GM21515 (cell line): ENCODE data around the gene OR6S1.
"Not testable (repeated sequence)": the region's sequence is repeated elsewhere in the genome, so short reads cannot be mapped to it uniquely, and the experiment has no call there.

ENCODE experiments used
- ATAC-seq: cut with Tn5 transposase; IDR thresholded peaks from one replicate; pipeline ENCODE4 v1.9.1; 2021; ENCODE audit not compliant: unreplicated experiment

The OR6S1 gene

DNA sequence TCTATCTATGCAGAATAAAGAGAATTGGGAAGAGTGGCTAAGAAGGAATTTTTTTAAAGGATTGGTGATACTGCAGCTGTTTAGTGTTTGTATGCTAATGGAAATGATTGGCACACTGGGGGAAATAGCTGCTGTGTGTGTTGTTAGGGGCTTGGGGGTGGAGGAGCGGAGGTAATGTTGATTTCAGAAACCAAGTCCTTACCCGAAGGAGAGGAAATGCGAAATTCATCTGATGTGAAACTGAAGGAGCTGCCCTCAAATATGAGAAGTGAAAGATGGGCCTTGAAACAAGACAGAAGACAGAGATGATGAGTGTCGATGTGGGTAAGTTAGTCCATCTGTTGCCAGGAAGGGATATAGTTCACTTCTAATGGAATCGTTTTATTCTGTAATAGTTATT, 29.1 kb downstream of the OR6S1 start:
- ATAC-seq: peak; percentile 22

DNA sequence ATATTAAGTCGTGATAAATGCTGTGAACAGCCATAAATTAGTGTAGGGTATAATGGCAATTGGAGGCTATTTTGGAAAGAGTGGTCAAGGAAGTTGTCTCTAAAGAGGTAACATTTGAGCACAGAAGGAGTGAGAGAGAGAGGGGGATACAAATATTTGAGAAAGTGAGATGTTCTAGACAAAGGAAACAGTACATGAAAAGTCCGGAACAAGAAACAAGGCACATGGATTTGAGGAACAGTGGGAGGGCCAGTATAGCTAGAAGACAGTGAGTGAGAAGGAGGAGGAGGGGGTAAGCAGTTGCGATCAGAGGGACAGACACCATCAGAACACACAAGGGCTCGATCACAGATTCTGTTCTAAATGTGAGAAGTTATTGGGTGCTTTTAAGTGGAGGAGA, 30.2 kb downstream of the OR6S1 start:
- ATAC-seq: no peak

GRCh38 chr14:20610002-20610765, 31.3 kb downstream of the OR6S1 start:
- ATAC-seq: no peak

DNA sequence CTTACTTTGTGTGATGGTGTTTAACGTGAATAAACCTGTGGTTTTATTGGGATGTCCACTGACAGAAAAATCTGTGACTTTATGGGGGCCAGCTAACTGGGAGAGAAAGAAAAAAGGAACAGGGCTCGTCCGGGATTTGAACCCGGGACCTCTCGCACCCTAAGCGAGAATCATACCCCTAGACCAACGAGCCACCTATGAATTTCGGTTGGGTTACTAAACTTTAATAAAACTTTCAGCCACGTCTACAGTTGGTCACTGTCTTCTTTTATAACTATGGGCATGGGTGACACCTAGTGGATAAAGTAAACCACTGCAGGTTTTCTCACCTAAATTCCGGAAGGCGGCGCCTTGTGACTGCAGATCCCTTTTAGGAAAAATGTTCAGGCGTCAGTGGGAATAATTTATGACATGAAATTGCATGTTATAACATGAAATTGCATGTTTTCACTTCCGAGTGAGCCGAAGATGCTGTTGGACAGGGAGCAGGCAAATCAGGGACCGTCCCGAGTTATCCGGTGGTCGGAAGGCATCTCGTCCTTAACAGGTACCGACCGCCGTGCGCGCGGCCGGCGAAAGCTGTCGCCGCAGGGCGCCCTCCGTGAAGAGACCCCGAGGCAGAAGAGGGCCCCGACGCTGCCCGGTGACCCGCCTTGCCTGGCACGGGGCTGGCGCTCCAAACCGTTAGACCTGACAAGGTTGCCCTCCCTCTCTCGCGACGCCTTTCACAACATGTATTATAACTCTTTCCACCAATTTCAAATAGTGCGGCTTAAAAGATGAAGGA, 32.1 kb downstream of the OR6S1 start:
- ATAC-seq: no peak

DNA sequence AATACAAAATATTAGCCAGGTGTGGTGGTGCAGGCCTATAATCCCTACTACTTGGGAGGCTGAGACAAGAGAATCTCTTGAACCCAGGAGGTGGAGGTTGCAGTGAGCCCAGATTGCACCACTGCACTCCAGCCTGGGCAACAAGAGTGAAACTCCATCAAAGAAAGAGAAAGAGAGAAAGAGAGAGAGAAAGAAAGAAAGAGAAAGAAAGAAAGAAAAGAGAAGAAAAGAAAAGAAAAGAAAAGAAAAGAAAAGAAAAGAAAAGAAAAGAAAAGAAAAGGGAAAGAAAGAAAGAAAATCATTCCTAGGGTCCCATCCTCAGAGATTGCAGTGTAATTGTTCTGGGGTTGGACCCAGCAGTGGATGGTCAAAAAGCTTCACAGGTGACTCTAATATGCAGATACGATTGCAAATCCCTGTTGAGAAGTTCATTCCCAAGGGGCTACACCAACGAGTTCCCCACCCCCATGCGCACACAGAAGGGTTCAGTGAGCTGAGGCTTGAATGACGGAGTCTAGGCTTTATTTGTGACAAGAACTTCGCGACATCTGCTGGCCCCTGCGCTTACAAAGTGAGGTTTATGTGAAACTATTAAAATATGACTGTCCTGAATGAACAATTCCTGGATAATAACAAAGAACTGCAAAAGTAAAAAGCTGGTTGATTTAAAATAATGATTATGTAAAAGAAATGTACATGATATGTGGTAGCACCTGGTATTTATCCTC, 32.9 kb downstream of the OR6S1 start:
- no peak for ATAC-seq

DNA sequence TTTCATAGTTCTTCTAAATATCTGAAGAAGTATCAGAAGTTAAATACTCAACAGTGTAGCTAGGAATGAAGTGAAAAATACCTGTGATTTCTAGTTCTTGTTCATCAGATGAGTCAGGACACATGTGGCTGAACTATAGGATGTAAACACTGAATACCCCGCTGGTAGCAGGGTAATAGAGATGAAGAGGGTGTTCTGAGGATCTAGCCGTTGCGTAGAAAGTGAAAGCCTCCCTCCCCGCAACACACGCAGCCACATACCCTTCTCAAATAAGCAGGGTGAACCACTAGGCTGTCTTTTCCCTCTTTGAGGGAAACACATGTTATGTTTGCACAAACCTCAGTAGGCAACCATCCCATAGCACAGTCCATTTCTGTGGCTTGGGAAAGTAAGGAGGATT, 33.9 kb downstream of the OR6S1 start:
- ATAC-seq: no peak

- no peak for ATAC-seq
These were observed 34.6 kb downstream of the OR6S1 start for GRCh38 chr14:20606902-20607242.

- no peak for ATAC-seq
These were observed 35.1 kb downstream of the OR6S1 start for GRCh38 chr14:20606190-20606901.

DNA sequence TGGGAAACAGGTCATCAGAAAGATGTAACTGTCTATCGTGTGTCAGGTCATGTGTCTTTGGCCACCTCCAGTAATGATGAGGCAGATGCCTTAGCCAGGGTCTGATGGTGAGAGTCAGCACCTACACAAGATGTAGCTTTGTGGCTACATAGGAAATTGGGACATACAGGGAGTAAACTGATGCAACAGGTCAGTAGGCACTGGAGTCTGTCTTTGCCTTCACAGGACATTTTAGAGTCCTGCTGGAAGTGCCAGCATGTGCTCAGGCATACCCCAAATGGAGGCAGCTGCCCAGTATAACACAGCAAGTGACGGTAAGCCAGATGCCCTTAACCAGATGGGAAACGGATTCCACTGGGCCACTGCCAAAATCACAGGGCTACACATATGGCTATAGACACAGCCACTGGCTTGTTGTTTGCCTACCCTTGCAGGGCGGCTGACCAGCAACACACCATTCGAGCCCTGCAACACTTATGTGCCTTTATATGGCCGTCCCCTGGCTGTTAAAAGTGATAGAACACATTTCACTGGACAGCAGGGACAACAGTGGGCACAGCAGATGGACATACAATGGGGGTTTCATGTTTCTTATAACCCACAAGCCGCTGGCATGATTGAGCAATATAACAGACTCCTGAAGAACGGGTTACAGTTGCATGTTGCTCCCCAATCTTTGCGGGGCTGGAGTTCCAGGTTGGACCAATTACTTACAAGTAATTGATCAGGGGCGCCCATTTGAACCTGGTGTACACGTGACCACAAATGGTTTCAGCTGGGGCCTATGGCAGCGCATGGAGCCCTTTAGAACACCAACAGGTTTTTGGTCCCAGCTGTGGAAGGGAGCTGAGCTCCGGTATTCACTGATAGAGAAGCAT, 37.4 kb downstream of the OR6S1 start:
- no peak for ATAC-seq

DNA sequence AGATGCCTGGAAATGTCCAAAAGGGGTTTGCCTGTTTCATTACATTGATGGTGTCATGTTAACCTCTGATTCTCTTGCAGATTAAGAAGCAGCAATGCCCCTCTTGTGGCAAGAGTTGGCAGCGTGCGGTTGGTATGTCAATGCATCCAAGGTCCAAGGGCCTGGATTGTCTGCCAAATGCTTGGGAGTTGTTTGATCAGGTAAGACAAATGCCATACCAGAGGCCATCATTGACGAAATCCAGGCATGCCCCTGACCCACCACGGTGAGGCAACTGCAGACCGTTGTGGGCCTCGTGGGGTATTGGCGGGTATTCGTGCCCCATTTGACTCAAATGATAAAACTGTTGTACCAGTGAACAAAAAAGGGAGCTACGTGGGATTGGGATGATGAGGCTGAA, 38.9 kb downstream of the OR6S1 start:
- ATAC-seq: no peak

GRCh38 chr14:20601522-20601921, 40.0 kb downstream of the OR6S1 start:
- no peak for ATAC-seq

GRCh38 chr14:20597108-20597507, 44.4 kb downstream of the OR6S1 start:
- no peak for ATAC-seq

GRCh38 chr14:20595726-20596125, 45.8 kb downstream of the OR6S1 start:
- ATAC-seq: not testable (repeated sequence)

DNA sequence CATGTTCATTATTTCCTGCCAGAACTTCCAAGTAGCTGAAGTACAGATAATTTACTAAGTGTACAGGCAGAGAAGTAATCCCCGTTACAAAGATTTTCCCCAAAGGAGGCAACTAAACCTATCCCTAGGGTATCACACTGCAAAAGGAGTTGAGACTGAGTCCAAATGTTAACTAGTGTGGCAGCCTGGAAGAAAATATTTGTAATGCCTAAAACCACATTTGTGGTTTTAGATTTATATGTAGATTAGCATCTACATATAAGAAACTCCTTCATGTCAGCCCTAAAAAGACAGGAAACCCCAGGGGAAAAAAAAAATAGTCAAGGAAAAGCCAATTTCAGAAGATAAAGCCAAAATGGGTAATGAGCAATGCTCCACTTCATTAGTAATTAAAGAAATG, 48.9 kb downstream of the OR6S1 start:
- ATAC-seq: no peak

DNA sequence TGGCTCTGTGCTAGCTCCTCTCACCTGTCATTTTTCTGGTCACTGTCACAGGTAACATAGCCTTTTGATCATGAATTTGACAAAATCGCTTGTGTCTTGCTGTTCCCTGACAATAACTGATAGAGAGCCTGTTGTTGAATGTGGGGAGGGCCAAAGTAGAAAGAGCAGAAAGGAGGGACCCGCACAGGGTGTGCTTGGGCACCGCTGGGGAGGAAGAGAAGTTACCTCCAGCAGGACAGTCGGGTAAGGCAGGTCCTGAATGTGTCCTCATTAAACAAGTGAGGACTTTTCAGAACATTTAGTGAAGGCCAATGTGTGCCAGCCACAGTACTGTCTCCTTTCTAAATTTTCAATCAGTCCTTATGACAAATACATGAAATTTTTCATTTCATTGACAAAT, 50.3 kb downstream of the OR6S1 start, which contains the start of gene RNASE12:
TSS of gene RNASE12 (minus strand) at position 142 of the 400 bp plus-strand sequence. CDS start 653 bp downstream, outside the sequence.
- ATAC-seq: no peak
